AG04449 (cell line): ENCODE data around the gene ENGASE.
"Not testable (repeated sequence)": the region's sequence is repeated elsewhere in the genome, so short reads cannot be mapped to it uniquely, and the experiment has no call there.

ENCODE experiments used
- CTCF ChIA-PET: fragments of 350-600 bp; formaldehyde crosslinking; extraction: SDS; loops from one replicate; lab custom pipeline; 2021; ENCODE audit warnings: antibody characterized with exemption; lab: Yijun Ruan, JAX
- POLR2A ChIA-PET: fragments of 400-600, 350-600 bp; formaldehyde crosslinking; extraction: SDS; loops from one replicate; lab custom pipeline; 2020; ENCODE audit warnings: antibody characterized with exemption, inconsistent platforms; lab: Yijun Ruan, JAX
- DNase-seq: peaks from one replicate; pipeline ENCODE4 v3.0.0-alpha.2; 2010; ENCODE audit warnings: low read depth, low spot score
- H3K4me3 ChIP-seq: 2 replicates; pipeline ENCODE4 v1.5.1; 2011; ENCODE audit warnings: low read depth, mild to moderate bottlenecking, control low read depth, low read length
- CTCF ChIP-seq: IDR thresholded peaks from one replicate; pipeline ENCODE4 v1.5.1; 2011; ENCODE audit warnings: mild to moderate bottlenecking, moderate library complexity, low read length, control low read depth, inconsistent platforms; ENCODE audit not compliant: insufficient read depth; ENCODE audit errors: missing control alignments

Gene ENGASE

GRCh38 chr17:79073016-79073705 is 1.5 kb upstream of the ENGASE start:
- no peak for TF ChIP-seq CTCF
- ChIA-PET POLR2A (no interaction called here), CTCF (interaction anchor here (0.5 to 6.2 kb wide), 13 partner anchors 9 to 615 kb away, joined by 3 to 54 read pairs (median 6); no protein-coding TSS in a partner anchor)
- no peak for DNase-seq
- no peak overlapping the region for H3K4me3 ChIP-seq

- H3K4me3 ChIP-seq, result no peak overlapping the region
- TF ChIP-seq CTCF, result no peak
- ChIA-PET CTCF (interaction anchor here (0.5 to 6.2 kb wide), 13 partner anchors 9 to 614 kb away, joined by 3 to 54 read pairs (median 6); no protein-coding TSS in a partner anchor), POLR2A (no interaction called here)
- no peak for DNase-seq
Observed at GRCh38 chr17:79073706-79074088, 927 bp upstream of the ENGASE start.

- CTCF ChIA-PET, result interaction anchor here (0.7 to 6.2 kb wide), 14 partner anchors 9 to 320 kb away, joined by 3 to 54 read pairs (median 5); no protein-coding TSS in a partner anchor
- POLR2A ChIA-PET, result interaction anchor here (0.8 kb wide), 1 partner anchor 34 kb away, joined by 3 read pairs; no protein-coding TSS in a partner anchor
- H3K4me3 ChIP-seq, result peak overlapping the region; percentile 65
- DNase-seq, result not testable (repeated sequence)
Observed at GRCh38 chr17:79074121-79074648, 439 bp upstream of the ENGASE start.

- ChIA-PET CTCF (interaction anchor here (1.3 to 6.2 kb wide), 6 partner anchors 8 to 317 kb away, joined by 3 to 54 read pairs (median 26); no protein-coding TSS in a partner anchor), POLR2A (no interaction called here)
- TF ChIP-seq CTCF, result no peak
- H3K4me3 ChIP-seq, result peak overlapping the region; percentile 65
- no peak for DNase-seq
Observed at GRCh38 chr17:79075446-79075750, 774 bp downstream of the ENGASE start.

- POLR2A ChIA-PET, result no interaction called here
- peak overlapping the region; percentile 65 for H3K4me3 ChIP-seq
- TF ChIP-seq CTCF, result no peak
- no peak for DNase-seq
- CTCF ChIA-PET, result interaction anchor here (1.4 to 6.2 kb wide), 4 partner anchors 7 to 316 kb away, joined by 3 to 54 read pairs (median 32); no protein-coding TSS in a partner anchor
Observed at GRCh38 chr17:79075861-79076406, 1.3 kb downstream of the ENGASE start.

GRCh38 chr17:79077587-79077986 is 3.0 kb downstream of the ENGASE start:
- CTCF ChIA-PET, result interaction anchor here (1.0 to 3.4 kb wide), 4 partner anchors 10 to 59 kb away, joined by 3 to 25 read pairs (median 6); no protein-coding TSS in a partner anchor
- POLR2A ChIA-PET, result no interaction called here
- DNase-seq, result no peak
- no peak for TF ChIP-seq CTCF
- no peak overlapping the region for H3K4me3 ChIP-seq
